Thyroid gland (tissue), 4 donors: ENCODE results near the gene MNAT1. TPM values are rescaled to one million over a fixed set of nuclear protein-coding genes. Genes with fewer than 3 reads are reported as not detected.

Experiments
- DNase-seq, 2 donors: peaks; one replicate each; pipeline ENCODE4 v3.0.0-alpha.2; 2019
- H3K27ac ChIP-seq, 3 donors: fragments of 200-600 bp; sonication (generic); 1 replicate in 2 of 3; 2 replicates in 1 of 3; pipeline ENCODE4 v1.5.1; 2016 to 2019; ENCODE audit warnings: mild to moderate bottlenecking in 1 of 3, moderate library complexity in 1 of 3
- H3K27me3 ChIP-seq: fragments of 200-600 bp; sonication (generic); one replicate; pipeline ENCODE4 v1.5.1; 2019
- H3K36me3 ChIP-seq, 2 donors: fragments of 200-600 bp; sonication (generic); one replicate each; pipeline ENCODE4 v1.5.1; 2016 to 2019
- H3K4me1 ChIP-seq, 2 donors: fragments of 200-600 bp; sonication (generic); one replicate each; pipeline ENCODE4 v1.5.1; 2017 to 2019
- H3K4me3 ChIP-seq, 3 donors: fragments of 200-600 bp; sonication (generic); replicated peaks in 1 of 3; 1 replicate in 2 of 3; 2 replicates in 1 of 3; pipeline ENCODE4 v1.5.1; 2016; ENCODE audit warnings: mild to moderate bottlenecking in 1 of 3
- H3K9me3 ChIP-seq: fragments of 200-600 bp; sonication (generic); one replicate; pipeline ENCODE4 v1.5.1; 2017
- POLR2A ChIP-seq, 2 donors: fragments of 450-650 bp; IDR thresholded peaks; one replicate each; pipeline ENCODE4 v1.6.1; 2017; ENCODE audit warnings: antibody characterized with exemption in 2 of 2, mild to moderate bottlenecking in 2 of 2, moderate library complexity in 1 of 2
- WGBS, 2 donors: methylation state at CpG; one replicate each; pipeline ENCODE4 v1.1.5; 2017; 5-methylcytosine and 5-hydroxymethylcytosine counted together
- intact Hi-C: fragments of 100-400 bp; cut with DNase I; formaldehyde crosslinking; loops from one replicate; pipeline ENCODE4 v1.15.1; 2023
- total RNA-seq, 4 donors: library from RNA; depleted of rRNA; stranded (reverse); fragments of >200 nt; gene quantifications; one replicate each; pipeline ENCODE4 v1.2.3, GENCODE V29; 2016
- TF ChIP-seq, protein P1 (sequence below), 6 experiments: fragments of 200-600 bp in 3 of 6; fragments of 450-650 bp in 3 of 6; sonication (generic) in 3 of 6; IDR thresholded peaks; one replicate each; pipeline ENCODE4 v1.5.1; 2016 to 2019; ENCODE audit warnings: antibody characterized with exemption in 6 of 6, mild to moderate bottlenecking in 2 of 6, inconsistent platforms in 1 of 6, moderate library complexity in 1 of 6

The MNAT1 gene
- total RNA-seq, 4 donors from 2014 or later, result 35.4 to 58.8 (median 47.8) TPM

DNA sequence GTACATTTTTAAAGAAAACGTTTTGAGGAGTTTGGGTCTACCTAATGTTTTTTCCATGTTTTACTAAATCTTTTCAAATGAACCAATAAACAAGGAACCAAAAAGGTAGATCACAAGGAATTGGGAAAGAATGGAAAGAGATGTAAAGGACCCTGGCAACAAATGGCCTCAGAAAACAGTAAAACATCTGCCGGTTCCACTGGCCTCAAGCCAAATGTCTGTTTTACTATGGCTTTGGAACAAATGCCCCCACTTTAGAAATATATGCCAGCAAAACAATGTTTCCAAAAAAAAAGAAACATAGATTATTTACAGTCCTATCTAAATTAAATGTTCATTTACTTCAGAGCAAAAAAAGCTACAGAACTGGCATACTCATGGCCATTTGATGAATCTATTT is 243.3 kb downstream of the MNAT1 start:
- peaks cover 9 to 14% of the 10 kb centered on the region in 2 donors for H3K4me1 ChIP-seq
- H3K4me3 ChIP-seq, result no peak overlapping the region
- no peaks in the 10 kb centered on the region for H3K9me3 ChIP-seq
- intact Hi-C loops, result no loop called here
- DNase-seq, result no peak
- WGBS, 2 donors, result 59 to 61% methylated on average over 2 of the region's 2 CpGs
- H3K27me3 ChIP-seq, result no peaks in the 10 kb centered on the region
- H3K36me3 ChIP-seq, result peaks cover 0 to 11% of the 10 kb centered on the region in 2 donors
- TF ChIP-seq, protein P1, sequence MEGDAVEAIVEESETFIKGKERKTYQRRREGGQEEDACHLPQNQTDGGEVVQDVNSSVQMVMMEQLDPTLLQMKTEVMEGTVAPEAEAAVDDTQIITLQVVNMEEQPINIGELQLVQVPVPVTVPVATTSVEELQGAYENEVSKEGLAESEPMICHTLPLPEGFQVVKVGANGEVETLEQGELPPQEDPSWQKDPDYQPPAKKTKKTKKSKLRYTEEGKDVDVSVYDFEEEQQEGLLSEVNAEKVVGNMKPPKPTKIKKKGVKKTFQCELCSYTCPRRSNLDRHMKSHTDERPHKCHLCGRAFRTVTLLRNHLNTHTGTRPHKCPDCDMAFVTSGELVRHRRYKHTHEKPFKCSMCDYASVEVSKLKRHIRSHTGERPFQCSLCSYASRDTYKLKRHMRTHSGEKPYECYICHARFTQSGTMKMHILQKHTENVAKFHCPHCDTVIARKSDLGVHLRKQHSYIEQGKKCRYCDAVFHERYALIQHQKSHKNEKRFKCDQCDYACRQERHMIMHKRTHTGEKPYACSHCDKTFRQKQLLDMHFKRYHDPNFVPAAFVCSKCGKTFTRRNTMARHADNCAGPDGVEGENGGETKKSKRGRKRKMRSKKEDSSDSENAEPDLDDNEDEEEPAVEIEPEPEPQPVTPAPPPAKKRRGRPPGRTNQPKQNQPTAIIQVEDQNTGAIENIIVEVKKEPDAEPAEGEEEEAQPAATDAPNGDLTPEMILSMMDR (IDR thresholded peaks at IDR 0.05), result no peak
- no peak for TF ChIP-seq POLR2A (IDR thresholded peaks at IDR 0.05)
- H3K27ac ChIP-seq, result no peak overlapping the region

GRCh38 chr14:60980811-60981632 is 246.5 kb downstream of the MNAT1 start, which contains the start of the genes SLC38A6 and TRMT5:
Gene SLC38A6 (plus strand): TSS chr14:60981245. CDS start chr14:60981278, 33 bp downstream.
Gene TRMT5 (minus strand): TSS chr14:60981079. CDS start chr14:60980973, 106 bp downstream.
- WGBS, 2 donors, result 0 to 1% methylated on average over 30 to 31 of the region's 59 CpGs
- peak within 1 kb of the TSS; percentile 68 to 84 (median 69) for H3K4me3 ChIP-seq
- H3K4me1 ChIP-seq, result peaks cover 9 to 14% of the 10 kb centered on the region in 2 donors

DNA sequence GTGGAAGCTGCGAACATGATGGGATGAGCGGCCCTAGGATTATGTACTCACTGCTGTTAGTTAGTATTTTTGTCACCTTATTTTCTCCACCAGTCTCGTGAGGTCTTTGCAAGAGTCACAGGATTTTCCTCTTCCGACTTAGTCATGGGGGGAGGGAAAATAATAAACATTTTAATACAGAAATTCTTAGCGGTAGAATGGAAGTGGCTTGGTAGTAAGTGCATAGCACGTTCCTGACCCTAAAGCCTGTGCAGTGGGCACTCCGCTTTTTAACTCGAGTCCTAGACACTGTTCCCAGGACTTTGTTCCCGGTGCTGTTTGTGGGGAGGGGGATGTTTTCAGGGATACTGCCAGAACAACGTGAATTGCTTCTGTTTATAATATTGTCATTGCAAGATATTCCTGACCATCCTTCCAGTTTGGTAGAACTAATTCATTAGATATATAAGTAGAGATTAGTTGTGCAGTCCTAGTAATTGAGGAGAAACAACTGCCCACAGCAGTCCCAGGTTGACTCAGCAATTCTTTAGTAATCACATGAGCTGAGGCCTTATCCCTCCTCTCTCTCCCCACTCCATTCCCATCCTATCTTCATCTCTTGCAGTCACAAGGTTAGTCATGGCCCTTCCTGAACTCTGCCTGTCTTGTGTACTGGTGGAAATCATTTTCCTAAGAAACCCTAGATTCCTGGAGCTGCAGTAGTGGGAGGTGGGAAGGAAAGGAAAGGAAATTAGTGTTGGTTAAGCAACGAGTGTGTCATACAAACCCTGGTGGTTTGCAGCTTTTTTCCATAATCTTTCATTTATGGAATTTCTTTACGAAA is 247.3 kb downstream of the MNAT1 start:
- Histone ChIP-seq H3K27ac (peak overlapping the region in 2 of 3 donors; percentile 73 to 75), H3K4me1 (peaks cover 9 to 14% of the 10 kb centered on the region in 2 donors), H3K9me3 (no peaks in the 10 kb centered on the region), H3K27me3 (no peaks in the 10 kb centered on the region), H3K4me3 (peak overlapping the region; percentile 68 to 84 (median 69)), H3K36me3 (peaks cover 0 to 5% of the 10 kb centered on the region in 2 donors)
- intact Hi-C loops, result no loop called here
- 12% methylated on average over 12 of the region's 12 CpGs for WGBS, 2 donors
- TF ChIP-seq POLR2A (IDR thresholded peaks at IDR 0.05), result no peak
- TF ChIP-seq, protein P1 (IDR thresholded peaks at IDR 0.05), result no peak
- no peak for DNase-seq

More at GRCh38 chr14:60980811-60981632, 246.5 kb downstream of the MNAT1 start, which contains the start of the genes SLC38A6 and TRMT5:
- intact Hi-C loops, result no loop called here
- peak; percentile 92 to 94 for DNase-seq
- Histone ChIP-seq H3K9me3 (no peaks in the 10 kb centered on the region), H3K27ac (peak within 1 kb of the TSS; percentile 29 to 75 (median 73)), H3K27me3 (no peaks in the 10 kb centered on the region), H3K36me3 (peaks cover 0 to 5% of the 10 kb centered on the region in 2 donors)
- TF ChIP-seq, protein P1 (IDR thresholded peaks at IDR 0.05), result no peak
- TF ChIP-seq POLR2A (IDR thresholded peaks at IDR 0.05), result peak in 1 of 2 donors; percentile 56

DNA sequence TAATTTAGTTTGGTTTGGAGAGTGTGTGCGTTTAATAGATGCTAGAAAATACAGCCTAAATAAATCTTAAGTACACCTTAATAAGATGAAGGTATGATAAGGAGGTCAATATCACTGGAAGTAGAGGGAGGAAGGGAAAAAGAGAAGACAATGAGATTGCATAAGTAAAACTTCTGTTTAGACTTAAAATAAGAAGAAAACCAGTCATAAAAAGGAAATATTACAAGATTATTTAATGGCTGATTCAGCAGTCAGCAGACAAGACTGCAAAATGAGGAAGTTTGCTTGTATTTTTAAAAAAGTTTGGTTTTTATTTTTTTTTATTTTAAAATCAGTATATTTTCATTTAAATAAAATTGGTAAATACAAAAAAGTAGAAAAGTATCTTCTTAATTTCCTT is 249.6 kb downstream of the MNAT1 start:
- Histone ChIP-seq H3K9me3 (no peaks in the 10 kb centered on the region), H3K4me3 (no peak overlapping the region), H3K27me3 (no peaks in the 10 kb centered on the region), H3K36me3 (peaks cover 0 to 5% of the 10 kb centered on the region in 2 donors), H3K4me1 (peaks cover 6 to 14% of the 10 kb centered on the region in 2 donors), H3K27ac (no peak overlapping the region)
- intact Hi-C loops, result no loop called here
- no peak for DNase-seq
- 92 to 93% methylated on average over 1 of the region's 1 CpG for WGBS, 2 donors
- TF ChIP-seq, protein P1 (IDR thresholded peaks at IDR 0.05), result no peak
- no peak for TF ChIP-seq POLR2A (IDR thresholded peaks at IDR 0.05)
